GM12878 (cell line): Measurements from ENCODE around the gene PLBD1. TPM values are rescaled to one million over a fixed set of nuclear protein-coding genes. Genes with fewer than 3 reads are reported as not detected.

Experiments used
- ATAC-seq: fragments of 200-7000 bp; cut with Tn5 transposase; 3 replicates; pipeline ENCODE4 v1.9.1; 2020; ENCODE audit warnings: mild to moderate bottlenecking, moderate library complexity
- BruUV-seq: library from RNA; stranded (reverse); fragments of 400-500 nt; replicated peaks from 2 replicates; lab custom pipeline; 2021; lab: Mats Ljungman, UMichigan
- CTCF ChIA-PET: fragments of 300-600 bp; sonication (Branson Sonifier 250); formaldehyde crosslinking; extraction: SDS; loops from one replicate; lab custom pipeline; 2021; ENCODE audit warnings: inconsistent platforms; lab: Yijun Ruan, JAX
- POLR2A ChIA-PET: fragments of 350-600 bp; formaldehyde crosslinking; extraction: SDS; loops from one replicate; lab custom pipeline; 2021; ENCODE audit warnings: inconsistent platforms; lab: Charles Lee
- RAD21 ChIA-PET: fragments of 300-600 bp; sonication (Branson Sonifier 250); formaldehyde crosslinking; loops from one replicate; lab custom pipeline; 2023; ENCODE audit warnings: antibody characterized with exemption; ENCODE audit not compliant: unreplicated experiment; lab: Charles Lee
- SMC1A ChIA-PET: fragments of 300-600 bp; sonication (Branson Sonifier 250); formaldehyde crosslinking; loops from one replicate; lab custom pipeline; 2023; ENCODE audit not compliant: unreplicated experiment, uncharacterized antibody; lab: Charles Lee
- DNase-seq: peaks from one replicate; pipeline ENCODE4 v3.0.0-alpha.2; 2011; ENCODE audit warnings: low read depth, low spot score
- FAIRE-seq: peaks from 3 replicates; lab custom pipeline; 2011; peaks lifted over from hg19 to GRCh38; lab: Jason Lieb, UNC
- H2AFZ ChIP-seq: 2 replicates; pipeline ENCODE4 v1.6.0; 2011; ENCODE audit warnings: low read depth, low read length, control low read depth; ENCODE audit not compliant: control insufficient read depth
- H3K27ac ChIP-seq: 2 replicates; pipeline ENCODE4 v1.5.1; 2011; ENCODE audit warnings: control low read depth; ENCODE audit not compliant: control insufficient read depth, insufficient read depth
- H3K27me3 ChIP-seq, 2 experiments: replicated peaks in 1 of 2; 2 replicates each; pipeline versions ENCODE4 v1.6.0 to v1.6.1; 2011; ENCODE audit warnings: low read length in 1 of 2; ENCODE audit not compliant: control insufficient read depth in 2 of 2, insufficient read depth in 2 of 2
- H3K36me3 ChIP-seq, 2 experiments: 2 replicates each; pipeline ENCODE4 v1.5.1; 2011; ENCODE audit warnings: low read length in 1 of 2; ENCODE audit not compliant: control insufficient read depth in 2 of 2, insufficient read depth in 2 of 2
- H3K4me1 ChIP-seq: 2 replicates; pipeline ENCODE4 v1.6.1; 2011; ENCODE audit warnings: mild to moderate bottlenecking, low read length, moderate library complexity, mixed read lengths; ENCODE audit not compliant: control insufficient read depth, insufficient read depth
- H3K4me2 ChIP-seq: 2 replicates; pipeline ENCODE4 v1.6.0; 2011; ENCODE audit warnings: control low read depth; ENCODE audit not compliant: control insufficient read depth, insufficient read depth
- H3K4me3 ChIP-seq: fragments of 200-600 bp; sonication (generic); 2 replicates; pipeline ENCODE4 v1.5.1; 2016
- H3K79me2 ChIP-seq: 2 replicates; pipeline ENCODE4 v1.6.0; 2011; ENCODE audit warnings: low read length; ENCODE audit not compliant: control insufficient read depth, insufficient read depth
- H3K9ac ChIP-seq: 2 replicates; pipeline ENCODE4 v1.8.0; 2011; ENCODE audit warnings: low read length, control low read depth, mixed read lengths; ENCODE audit not compliant: control insufficient read depth, insufficient read depth
- H3K9me3 ChIP-seq: replicated peaks from 3 replicates; pipeline ENCODE4 v1.5.1; 2011; ENCODE audit warnings: mild to moderate bottlenecking, low read length; ENCODE audit not compliant: control insufficient read depth, insufficient read depth
- H4K20me1 ChIP-seq: 2 replicates; pipeline ENCODE4 v1.6.0; 2011; ENCODE audit not compliant: control insufficient read depth, insufficient read depth
- CBX3 ChIP-seq: fragments of 200-600 bp; sonication (generic); IDR thresholded peaks from 2 replicates; pipeline ENCODE4 v1.6.1; 2016; ENCODE audit warnings: low read depth, borderline replicate concordance
- IRF5 ChIP-seq: fragments of 450-650 bp; IDR thresholded peaks from 2 replicates; pipeline ENCODE4 v1.6.1; 2017; ENCODE audit warnings: borderline replicate concordance
- REST ChIP-seq: IDR thresholded peaks from 2 replicates; pipeline ENCODE4 v1.6.1; 2012; ENCODE audit warnings: mild to moderate bottlenecking, low read depth, low read length
- SMAD1 ChIP-seq: fragments of 450-650 bp; IDR thresholded peaks from 2 replicates; pipeline ENCODE4 v1.6.1; 2018; ENCODE audit warnings: mild to moderate bottlenecking, low read depth; ENCODE audit not compliant: partially characterized antibody
- SMARCA5 ChIP-seq: fragments of 450-650 bp; IDR thresholded peaks from 2 replicates; pipeline ENCODE4 v1.6.1; 2017; ENCODE audit warnings: mild to moderate bottlenecking
- ZSCAN29 ChIP-seq: fragments of 450-650 bp; IDR thresholded peaks from 2 replicates; pipeline ENCODE4 v1.6.1; 2017; ENCODE audit warnings: mild to moderate bottlenecking, moderate library complexity
- WGBS: methylation state at CpG from one replicate; pipeline ENCODE4 v1.1.6; 2016; ENCODE audit warnings: low lambda C conversion rate; ENCODE audit not compliant: insufficient replicate concordance, insufficient coverage; ENCODE audit errors: missing lambda C conversion rate; 5-methylcytosine and 5-hydroxymethylcytosine counted together
- in situ Hi-C: fragments of 300-500 bp; cut with MboI; formaldehyde crosslinking; loops from 9 replicates; pipeline ENCODE4 v1.14.3; 2018; ENCODE audit warnings: mixed read lengths
- intact Hi-C: fragments of 100-400 bp; cut with micrococcal nuclease; formaldehyde crosslinking; loops from one replicate; pipeline ENCODE4 v1.14.2; 2022; ENCODE audit not compliant: unreplicated experiment
- polyA plus RNA-seq, 11 experiments: library from polyadenylated mRNA; depleted of rRNA in 4 of 11; unstranded in 6 of 11; stranded (reverse) in 5 of 11; fragments of >200 nt; fragmentation: Nextera tagmentation in 4 of 11; fragmentation: Illumina TruSeq in 1 of 11; extraction: Ambion mirVana in 4 of 11; extraction: Trizol in 1 of 11; gene quantifications; 1 replicate in 1 of 11; 2 replicates in 10 of 11; pipeline versions ENCODE4 v1.2.1 to v1.2.3, GENCODE V29; 2011 to 2016; ENCODE audit warnings: inconsistent platforms in 2 of 11, missing spikeins in 2 of 11, low read depth in 1 of 11
- total RNA-seq, 4 experiments: library from RNA; depleted of rRNA in 3 of 4; stranded (reverse); fragments of >200 nt in 3 of 4; fragmentation: Illumina TruSeq in 1 of 4; extraction: Trizol in 1 of 4; gene quantifications; 2 replicates each; pipeline versions ENCODE4 v1.2.1 to v1.2.3, GENCODE V29; 2013 to 2021

Gene PLBD1
- total and polyA plus RNA-seq, 10 of the 15 experiments (the other 5 are each of a cell fraction or from before 2014, with no cell fraction given) = 0.19 to 0.54 (median 0.27) TPM; not detected in 1

- TF ChIP-seq ZSCAN29 = no peak
- no peak for TF ChIP-seq SMARCA5
- TF ChIP-seq CBX3 = no peak
- TF ChIP-seq REST = no peak
Measured at GRCh38 chr12:14570231-14570630, 2.5 kb upstream of the PLBD1 start (continued).

- H4K20me1 ChIP-seq = no peaks in the 10 kb centered on the region
- no peak overlapping the region for H3K27ac ChIP-seq
- no peak overlapping the region for H3K4me3 ChIP-seq
- intact Hi-C loops = no loop called here
- FAIRE-seq (no peak), DNase-seq (no peak), ATAC-seq (no peak)
- POLR2A ChIA-PET = no interaction called here
- in situ Hi-C loops = no loop called here
- H3K36me3 ChIP-seq = no peaks in the 10 kb centered on the region
- no peak for TF ChIP-seq IRF5
- TF ChIP-seq SMAD1 = no peak
- 40% methylated on average over 2 of the region's 2 CpGs for WGBS
- CTCF ChIA-PET = no interaction called here
- no peaks in the 10 kb centered on the region for H3K79me2 ChIP-seq
- no peaks in the 10 kb centered on the region for H3K27me3 ChIP-seq
- no peak overlapping the region for H2AFZ ChIP-seq
- H3K4me1 ChIP-seq = no peaks in the 10 kb centered on the region
- SMC1A ChIA-PET = no interaction called here
- no TSS peak for BruUV-seq
- RAD21 ChIA-PET = no interaction called here
- H3K4me2 ChIP-seq = no peak overlapping the region
- no peak overlapping the region for H3K9ac ChIP-seq
- H3K9me3 ChIP-seq = no peaks in the 10 kb centered on the region; the same call in 2 of the 3 replicates
Measured at GRCh38 chr12:14564336-14564959, 3.2 kb downstream of the PLBD1 start.
